Activated CD8-positive, alpha-beta memory T cell treated with anti-CD3 and anti-CD28 coated beads for 36 hours (primary cell): Measurements from ENCODE around the gene SLC15A3. TPM values are rescaled to one million over a fixed set of nuclear protein-coding genes. Genes with fewer than 3 reads are reported as not detected.

ENCODE experiments used
- CTCF ChIA-PET: fragments of 350-600 bp; sonication (Branson Sonifier 250); formaldehyde crosslinking; loops from one replicate; lab custom pipeline; 2021; ENCODE audit warnings: antibody characterized with exemption; lab: Charles Lee
- POLR2A ChIA-PET: fragments of 350-600 bp; sonication (Branson Sonifier 250); formaldehyde crosslinking; loops from one replicate; lab custom pipeline; 2021; ENCODE audit warnings: antibody characterized with exemption; lab: Charles Lee
- total RNA-seq, 2 experiments: library from RNA; stranded (reverse); gene quantifications; one replicate each; pipeline ENCODE4 v1.2.3, GENCODE V29; 2021

The SLC15A3 gene
- 1 to 10 TPM in 1 of 2 experiments, under 1 TPM in 1; 0.95 to 2.3 TPM for total RNA-seq

- CTCF ChIA-PET, result no interaction called here
- POLR2A ChIA-PET, result no interaction called here
Measured at GRCh38 chr11:60951904-60952741, at the start of gene SLC15A3. Gene SLC15A3 (minus strand): TSS chr11:60952176. CDS start chr11:60951551, 625 bp downstream.

- ChIA-PET POLR2A (interaction anchor here (2.0 kb wide), 1 partner anchor 13 kb away, joined by 7 read pairs; no protein-coding TSS in a partner anchor), CTCF (no interaction called here)
Measured at GRCh38 chr11:61000426-61000825, 48.5 kb upstream of the SLC15A3 start.

- ChIA-PET POLR2A (no interaction called here), CTCF (interaction anchor here (1.6 kb wide), 1 partner anchor 10 kb away, joined by 3 read pairs; no protein-coding TSS in a partner anchor)
Measured at GRCh38 chr11:60996381-60997138, 44.6 kb upstream of the SLC15A3 start.

GRCh38 chr11:60995798-60996197 lies 43.8 kb upstream of the SLC15A3 start:
- POLR2A ChIA-PET, result interaction anchor here (2.5 kb wide), 1 partner anchor 10 kb away, joined by 21 read pairs; no protein-coding TSS in a partner anchor

GRCh38 chr11:60994541-60995080 lies 42.6 kb upstream of the SLC15A3 start:
- POLR2A ChIA-PET, result interaction anchor here (0.6 to 2.5 kb wide), 12 partner anchors 9 to 145 kb away, joined by 3 to 21 read pairs (median 4); partner anchors contain the start of genes CD6 and TMEM109
- CTCF ChIA-PET, result interaction anchor here (0.9 to 1.5 kb wide), 8 partner anchors 12 to 79 kb away, joined by 3 to 7 read pairs (median 4); no protein-coding TSS in a partner anchor

More at GRCh38 chr11:60995798-60996197, 43.8 kb upstream of the SLC15A3 start:
- CTCF ChIA-PET, result interaction anchor here (1.5 kb wide), 1 partner anchor 80 kb away, joined by 7 read pairs; no protein-coding TSS in a partner anchor

- ChIA-PET POLR2A (interaction anchor here (0.6 to 2.5 kb wide), 8 partner anchors 8 to 67 kb away, joined by 3 to 21 read pairs (median 5); partner anchors contain the start of gene CD6), CTCF (interaction anchor here (1.1 to 1.3 kb wide), 3 partner anchors 15 to 61 kb away, joined by 3 to 4 read pairs (median 4); no protein-coding TSS in a partner anchor)
Measured at GRCh38 chr11:60993615-60994014, 41.6 kb upstream of the SLC15A3 start.

- POLR2A ChIA-PET, result interaction anchor here (0.9 to 2.5 kb wide), 6 partner anchors 7 to 118 kb away, joined by 3 to 21 read pairs (median 4); no protein-coding TSS in a partner anchor
- CTCF ChIA-PET, result interaction anchor here (0.9 to 1.3 kb wide), 2 partner anchors 20 to 22 kb away, joined by 3 read pairs; partner anchors contain the start of gene CD6
Measured at GRCh38 chr11:60992842-60993409, 41.0 kb upstream of the SLC15A3 start.

GRCh38 chr11:60991457-60991856 lies 39.5 kb upstream of the SLC15A3 start:
- ChIA-PET CTCF (interaction anchor here (0.8 to 0.9 kb wide), 2 partner anchors 9 to 20 kb away, joined by 3 to 7 read pairs; partner anchors contain the start of gene CD6), POLR2A (interaction anchor here (1.3 to 2.5 kb wide), 2 partner anchors 12 to 14 kb away, joined by 3 to 11 read pairs; no protein-coding TSS in a partner anchor)

GRCh38 chr11:60989093-60989650 lies 37.2 kb upstream of the SLC15A3 start:
- ChIA-PET POLR2A (interaction anchor here (2.9 kb wide), 1 partner anchor 12 kb away, joined by 13 read pairs; no protein-coding TSS in a partner anchor), CTCF (interaction anchor here (2.8 to 4.4 kb wide), 2 partner anchors 10 to 18 kb away, joined by 12 to 25 read pairs; partner anchors contain the start of gene CD6)

- CTCF ChIA-PET, result interaction anchor here (1.1 to 4.4 kb wide), 3 partner anchors 10 to 123 kb away, joined by 3 to 25 read pairs (median 12); partner anchors contain the start of gene CD6
- POLR2A ChIA-PET, result interaction anchor here (0.6 to 2.9 kb wide), 5 partner anchors 10 to 124 kb away, joined by 3 to 13 read pairs (median 5); no protein-coding TSS in a partner anchor
Measured at GRCh38 chr11:60988658-60989057, 36.7 kb upstream of the SLC15A3 start.

GRCh38 chr11:60987577-60988277 lies 35.8 kb upstream of the SLC15A3 start:
- CTCF ChIA-PET, result interaction anchor here (0.7 to 4.4 kb wide), 4 partner anchors 9 to 124 kb away, joined by 3 to 25 read pairs (median 8); partner anchors contain the start of gene CD6

GRCh38 chr11:60985991-60986915 lies 34.3 kb upstream of the SLC15A3 start:
- CTCF ChIA-PET, result interaction anchor here (0.8 to 4.4 kb wide), 8 partner anchors 7 to 143 kb away, joined by 3 to 25 read pairs (median 4); partner anchors contain the start of gene CD6
- POLR2A ChIA-PET, result interaction anchor here (0.6 to 2.9 kb wide), 13 partner anchors 8 to 125 kb away, joined by 3 to 21 read pairs (median 6); no protein-coding TSS in a partner anchor

More at GRCh38 chr11:60987577-60988277, 35.8 kb upstream of the SLC15A3 start:
- POLR2A ChIA-PET, result interaction anchor here (0.6 to 2.9 kb wide), 8 partner anchors 9 to 124 kb away, joined by 3 to 13 read pairs (median 4); no protein-coding TSS in a partner anchor

- CTCF ChIA-PET, result interaction anchor here (0.8 to 4.4 kb wide), 4 partner anchors 15 to 107 kb away, joined by 3 to 25 read pairs (median 4); partner anchors contain the start of gene CD6
- POLR2A ChIA-PET, result interaction anchor here (0.6 to 2.7 kb wide), 9 partner anchors 8 to 1897 kb away, joined by 3 to 21 read pairs (median 4); no protein-coding TSS in a partner anchor
Measured at GRCh38 chr11:60985501-60985900, 33.5 kb upstream of the SLC15A3 start.

GRCh38 chr11:60984636-60985035 lies 32.7 kb upstream of the SLC15A3 start:
- ChIA-PET CTCF (interaction anchor here (0.8 to 4.4 kb wide), 3 partner anchors 14 to 117 kb away, joined by 3 to 25 read pairs (median 4); partner anchors contain the start of genes CD5 and CD6), POLR2A (interaction anchor here (0.9 to 2.7 kb wide), 4 partner anchors 8 to 78 kb away, joined by 3 to 21 read pairs (median 4); no protein-coding TSS in a partner anchor)

- ChIA-PET POLR2A (interaction anchor here (0.9 to 2.7 kb wide), 3 partner anchors 8 to 78 kb away, joined by 3 to 21 read pairs (median 5); no protein-coding TSS in a partner anchor), CTCF (interaction anchor here (1.0 kb wide), 1 partner anchor 118 kb away, joined by 4 read pairs; the partner anchor contains the start of gene CD5)
Measured at GRCh38 chr11:60984149-60984548, 32.2 kb upstream of the SLC15A3 start.
